ENCODE data around the gene RELT. TPM values are rescaled to one million over a fixed set of nuclear protein-coding genes. Genes with fewer than 3 reads are reported as not detected.
A peak's percentile ranks its signal among the peaks of the same experiment; 100 is the strongest.

RELT gene
- total RNA-seq, 2 experiments from 2014 or later: 31.2 to 39.6 TPM

GRCh38 chr11:73409431-73409830, 33.2 kb downstream of the RELT start:
- CTCF ChIA-PET: interaction anchor here (0.6 to 2.9 kb wide), 3 partner anchors 13 to 58 kb away, joined by 3 to 15 read pairs (median 3); no protein-coding TSS in a partner anchor
- Mint-ChIP-seq H3K9me3 (ENCODE audit: low read depth) (no peaks in the 10 kb centered on the region), H3K36me3 (peaks cover 7% of the 10 kb centered on the region), H3K4me1 (no peaks in the 10 kb centered on the region), H3K4me3 (no peak overlapping the region), H3K27me3 (no peaks in the 10 kb centered on the region), H3K27ac (no peak overlapping the region)
- ATAC-seq: no peak
- no peak for DNase-seq

- DNase-seq (no peak), ATAC-seq (no peak)
- Mint-ChIP-seq H3K4me1 (peaks cover 8% of the 10 kb centered on the region), H3K36me3 (peaks cover 7% of the 10 kb centered on the region), H3K9me3 (ENCODE audit: low read depth) (no peaks in the 10 kb centered on the region), H3K27me3 (no peaks in the 10 kb centered on the region), H3K4me3 (no peak overlapping the region), H3K27ac (no peak overlapping the region)
- CTCF ChIA-PET: interaction anchor here (0.7 to 2.9 kb wide), 3 partner anchors 8 to 59 kb away, joined by 3 to 15 read pairs (median 5); no protein-coding TSS in a partner anchor
Observed at GRCh38 chr11:73410627-73411026, 34.4 kb downstream of the RELT start.

GRCh38 chr11:73411031-73411430, 34.8 kb downstream of the RELT start:
- Mint-ChIP-seq H3K27me3 (no peaks in the 10 kb centered on the region), H3K4me1 (peaks cover 8% of the 10 kb centered on the region), H3K9me3 (ENCODE audit: low read depth) (no peaks in the 10 kb centered on the region), H3K27ac (no peak overlapping the region), H3K36me3 (peaks cover 7% of the 10 kb centered on the region), H3K4me3 (no peak overlapping the region)
- ATAC-seq (no peak), DNase-seq (no peak)
- CTCF ChIA-PET: interaction anchor here (1.8 to 2.9 kb wide), 2 partner anchors 18 to 60 kb away, joined by 5 to 15 read pairs; no protein-coding TSS in a partner anchor

GRCh38 chr11:73412308-73412707, 36.1 kb downstream of the RELT start:
- no peak overlapping the region for H3K4me3 Mint-ChIP-seq
- H3K27me3 Mint-ChIP-seq: no peaks in the 10 kb centered on the region
- H3K36me3 Mint-ChIP-seq: peaks cover 7% of the 10 kb centered on the region
- ATAC-seq: no peak
- H3K27ac Mint-ChIP-seq: no peak overlapping the region
- peaks cover 8% of the 10 kb centered on the region for H3K4me1 Mint-ChIP-seq
- CTCF ChIA-PET: interaction anchor here (1.8 to 2.9 kb wide), 2 partner anchors 19 to 61 kb away, joined by 5 to 15 read pairs; no protein-coding TSS in a partner anchor
- no peak for DNase-seq
- H3K9me3 Mint-ChIP-seq (ENCODE audit: low read depth): no peaks in the 10 kb centered on the region

GRCh38 chr11:73413256-73413655, 37.1 kb downstream of the RELT start:
- Mint-ChIP-seq H3K4me3 (no peak overlapping the region), H3K36me3 (peaks cover 10% of the 10 kb centered on the region), H3K27ac (no peak overlapping the region), H3K27me3 (no peaks in the 10 kb centered on the region), H3K4me1 (peaks cover 8% of the 10 kb centered on the region), H3K9me3 (ENCODE audit: low read depth) (no peaks in the 10 kb centered on the region)
- no peak for ATAC-seq
- no peak for DNase-seq
- CTCF ChIA-PET: interaction anchor here (1.0 kb wide), 1 partner anchor 20 kb away, joined by 3 read pairs; no protein-coding TSS in a partner anchor

GRCh38 chr11:73414977-73415651, 38.9 kb downstream of the RELT start:
- peak; percentile 43 for ATAC-seq
- Mint-ChIP-seq H3K27ac (no peak overlapping the region), H3K4me3 (no peak overlapping the region), H3K36me3 (peaks cover 6% of the 10 kb centered on the region), H3K27me3 (no peaks in the 10 kb centered on the region), H3K4me1 (peaks cover 8% of the 10 kb centered on the region), H3K9me3 (ENCODE audit: low read depth) (no peaks in the 10 kb centered on the region)
- DNase-seq: no peak
- CTCF ChIA-PET: interaction anchor here (0.6 to 3.2 kb wide), 10 partner anchors 8 to 1035 kb away, joined by 3 to 15 read pairs (median 4); no protein-coding TSS in a partner anchor

- H3K4me3 Mint-ChIP-seq: no peak overlapping the region
- H3K4me1 Mint-ChIP-seq: peaks cover 8% of the 10 kb centered on the region
- ATAC-seq: no peak
- no peak overlapping the region for H3K27ac Mint-ChIP-seq
- no peaks in the 10 kb centered on the region for H3K27me3 Mint-ChIP-seq
- no peak for DNase-seq
- peaks cover 6% of the 10 kb centered on the region for H3K36me3 Mint-ChIP-seq
- CTCF ChIA-PET: interaction anchor here (0.6 to 3.2 kb wide), 7 partner anchors 13 to 1034 kb away, joined by 3 to 15 read pairs (median 6); partner anchors contain the start of gene RELT
- no peaks in the 10 kb centered on the region for H3K9me3 Mint-ChIP-seq (ENCODE audit: low read depth)
Observed at GRCh38 chr11:73415854-73416615, 39.8 kb downstream of the RELT start.

- Mint-ChIP-seq H3K4me3 (no peak overlapping the region), H3K36me3 (peaks cover 6% of the 10 kb centered on the region), H3K27ac (no peak overlapping the region), H3K4me1 (peaks cover 8% of the 10 kb centered on the region), H3K9me3 (ENCODE audit: low read depth) (no peaks in the 10 kb centered on the region), H3K27me3 (no peaks in the 10 kb centered on the region)
- no peak for ATAC-seq
- DNase-seq: no peak
- CTCF ChIA-PET: interaction anchor here (1.3 to 3.2 kb wide), 3 partner anchors 12 to 65 kb away, joined by 3 to 15 read pairs (median 10); partner anchors contain the start of gene RELT
Observed at GRCh38 chr11:73416786-73417185, 40.6 kb downstream of the RELT start.

GRCh38 chr11:73420136-73420535, 43.9 kb downstream of the RELT start:
- no peak for DNase-seq
- ATAC-seq: no peak
- H3K27me3 Mint-ChIP-seq: no peaks in the 10 kb centered on the region
- CTCF ChIA-PET: interaction anchor here (1.3 kb wide), 1 partner anchor 69 kb away, joined by 3 read pairs; no protein-coding TSS in a partner anchor
- H3K4me1 Mint-ChIP-seq: peaks cover 2% of the 10 kb centered on the region
- H3K4me3 Mint-ChIP-seq: no peak overlapping the region
- H3K36me3 Mint-ChIP-seq: peaks cover 6% of the 10 kb centered on the region
- no peaks in the 10 kb centered on the region for H3K9me3 Mint-ChIP-seq (ENCODE audit: low read depth)
- H3K27ac Mint-ChIP-seq: no peak overlapping the region

GRCh38 chr11:73422886-73423285, 46.7 kb downstream of the RELT start:
- CTCF ChIA-PET: interaction anchor here (0.6 to 1.3 kb wide), 3 partner anchors 8 to 370 kb away, joined by 3 read pairs; no protein-coding TSS in a partner anchor
- Mint-ChIP-seq H3K27ac (no peak overlapping the region), H3K27me3 (no peaks in the 10 kb centered on the region), H3K36me3 (peaks cover 5% of the 10 kb centered on the region), H3K4me3 (no peak overlapping the region), H3K4me1 (no peaks in the 10 kb centered on the region), H3K9me3 (ENCODE audit: low read depth) (no peaks in the 10 kb centered on the region)
- ATAC-seq: no peak
- DNase-seq: no peak

GRCh38 chr11:73423506-73423905, 47.3 kb downstream of the RELT start:
- Mint-ChIP-seq H3K4me3 (no peak overlapping the region), H3K27ac (no peak overlapping the region), H3K9me3 (ENCODE audit: low read depth) (no peaks in the 10 kb centered on the region), H3K27me3 (no peaks in the 10 kb centered on the region), H3K36me3 (no peaks in the 10 kb centered on the region), H3K4me1 (peaks cover 3% of the 10 kb centered on the region)
- DNase-seq: no peak
- CTCF ChIA-PET: interaction anchor here (1.3 kb wide), 1 partner anchor 9 kb away, joined by 3 read pairs; no protein-coding TSS in a partner anchor
- no peak for ATAC-seq

GRCh38 chr11:73425108-73425507, 48.9 kb downstream of the RELT start:
- Mint-ChIP-seq H3K27ac (no peak overlapping the region), H3K36me3 (no peaks in the 10 kb centered on the region), H3K4me1 (peaks cover 3% of the 10 kb centered on the region), H3K4me3 (no peak overlapping the region), H3K9me3 (ENCODE audit: low read depth) (no peaks in the 10 kb centered on the region), H3K27me3 (no peaks in the 10 kb centered on the region)
- no peak for ATAC-seq
- no peak for DNase-seq
- CTCF ChIA-PET: no interaction called here

- DNase-seq (no peak), ATAC-seq (no peak)
- Mint-ChIP-seq H3K36me3 (no peaks in the 10 kb centered on the region), H3K4me3 (no peak overlapping the region), H3K9me3 (ENCODE audit: low read depth) (no peaks in the 10 kb centered on the region), H3K27me3 (no peaks in the 10 kb centered on the region), H3K4me1 (peaks cover 3% of the 10 kb centered on the region), H3K27ac (no peak overlapping the region)
- CTCF ChIA-PET: no interaction called here
Observed at GRCh38 chr11:73426219-73426850, 50.1 kb downstream of the RELT start.
